GM18858 (cell line): ENCODE measurements around the gene COMMD1.
A peak's percentile ranks its signal among the peaks of the same experiment; 100 is the strongest.
"Not testable (repeated sequence)": the region's sequence is repeated elsewhere in the genome, so short reads cannot be mapped to it uniquely, and the experiment has no call there.

Source experiments
- ATAC-seq: cut with Tn5 transposase; IDR thresholded peaks from one replicate; pipeline ENCODE4 v1.9.1; 2021; ENCODE audit not compliant: unreplicated experiment

The COMMD1 gene

GRCh38 chr2:62065243-62065642 is 159.8 kb downstream of the COMMD1 start:
- no peak for ATAC-seq

- no peak for ATAC-seq
These were observed 165.7 kb downstream of the COMMD1 start for GRCh38 chr2:62071126-62071598.

- ATAC-seq: no peak
These were observed 166.5 kb downstream of the COMMD1 start for GRCh38 chr2:62071760-62072680.

GRCh38 chr2:62074233-62074632 is 168.8 kb downstream of the COMMD1 start:
- no peak for ATAC-seq

GRCh38 chr2:62076980-62077638 is 171.6 kb downstream of the COMMD1 start:
- no peak for ATAC-seq

GRCh38 chr2:62084801-62085200 is 179.3 kb downstream of the COMMD1 start:
- no peak for ATAC-seq

- no peak for ATAC-seq
These were observed 184.2 kb downstream of the COMMD1 start for GRCh38 chr2:62089658-62090057.

- ATAC-seq: no peak
These were observed 186.0 kb downstream of the COMMD1 start for GRCh38 chr2:62091471-62091870.

- ATAC-seq: no peak
These were observed 193.6 kb downstream of the COMMD1 start for GRCh38 chr2:62099050-62099449.

- ATAC-seq: peak; percentile 82
These were observed 194.2 kb downstream of the COMMD1 start for GRCh38 chr2:62099523-62100175.

- no peak for ATAC-seq
These were observed 196.4 kb downstream of the COMMD1 start for GRCh38 chr2:62101886-62102285.

GRCh38 chr2:62102402-62102920 is 197.0 kb downstream of the COMMD1 start:
- ATAC-seq: no peak

GRCh38 chr2:62109554-62109953 is 204.1 kb downstream of the COMMD1 start:
- ATAC-seq: no peak

- no peak for ATAC-seq
These were observed 205.0 kb downstream of the COMMD1 start for GRCh38 chr2:62110415-62111025.

GRCh38 chr2:62112179-62112578 is 206.7 kb downstream of the COMMD1 start:
- ATAC-seq: no peak

- no peak for ATAC-seq
These were observed 209.1 kb downstream of the COMMD1 start for GRCh38 chr2:62114564-62114963.

GRCh38 chr2:62116983-62117382 is 211.5 kb downstream of the COMMD1 start:
- no peak for ATAC-seq

GRCh38 chr2:62118160-62118559 is 212.7 kb downstream of the COMMD1 start:
- no peak for ATAC-seq

GRCh38 chr2:62119311-62119974 is 214.0 kb downstream of the COMMD1 start:
- no peak for ATAC-seq

GRCh38 chr2:62126239-62126638 is 220.8 kb downstream of the COMMD1 start:
- not testable (repeated sequence) for ATAC-seq
